T-helper 1 cell treated with Interleukin-12 subunit alpha and Interleukin-12 subunit beta and Interleukin-4 antibody, amounts not matched to agents 30 ng/mL and 1 ng/mL, for 36 hours (primary cell): ENCODE measurements around the gene CYP4F8. TPM values are rescaled to one million over a fixed set of nuclear protein-coding genes. Genes with fewer than 3 reads are reported as not detected.
"Not testable (repeated sequence)": the region's sequence is repeated elsewhere in the genome, so short reads cannot be mapped to it uniquely, and the experiment has no call there.

Source experiments
- intact Hi-C: fragments of 100-400 bp; cut with micrococcal nuclease; formaldehyde crosslinking; loops from one replicate; pipeline ENCODE4 v1.15.1; 2024
- total RNA-seq: library from RNA; stranded (reverse); gene quantifications from 2 replicates; pipeline ENCODE4 v1.2.3, GENCODE V29; 2022

CYP4F8 gene
- total RNA-seq, 1 donor from 2014 or later, result not detected

GRCh38 chr19:15643387-15643786, 28.4 kb downstream of the CYP4F8 start:
- intact Hi-C loops, result no loop called here

DNA sequence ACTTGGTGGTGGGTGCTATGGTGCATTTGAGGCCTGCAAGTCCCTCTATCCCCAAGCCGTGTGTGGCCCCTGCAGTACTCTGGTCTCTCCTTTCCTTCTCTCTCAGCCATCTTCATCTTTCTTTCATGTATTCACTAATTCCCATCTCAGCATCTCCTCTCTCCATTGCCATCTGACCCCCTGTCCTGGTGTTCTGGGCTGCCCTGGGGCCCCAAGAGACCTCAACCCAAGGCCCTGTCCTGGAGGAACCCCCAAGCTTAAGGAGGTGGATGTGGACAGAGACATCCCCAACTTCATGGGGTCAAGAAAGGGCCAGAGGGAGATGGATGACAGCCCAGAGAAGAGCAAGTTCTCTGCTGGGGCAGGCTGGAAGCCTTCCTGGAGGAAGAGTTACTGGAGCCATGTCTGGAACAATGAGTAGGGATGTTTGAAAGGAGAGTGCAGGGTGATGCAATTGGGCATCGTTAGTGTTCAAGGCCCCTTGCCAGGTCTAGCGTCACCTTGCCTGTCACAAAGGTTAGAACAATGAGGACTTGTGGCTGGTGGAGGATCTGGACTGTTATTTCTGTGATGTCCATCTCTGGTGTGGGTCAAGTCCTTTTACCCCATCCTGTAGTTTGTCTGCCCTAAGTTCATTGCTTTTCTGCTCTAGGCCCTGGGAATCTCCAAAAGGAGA, 29.2 kb downstream of the CYP4F8 start:
- intact Hi-C loops, result no loop called here

DNA sequence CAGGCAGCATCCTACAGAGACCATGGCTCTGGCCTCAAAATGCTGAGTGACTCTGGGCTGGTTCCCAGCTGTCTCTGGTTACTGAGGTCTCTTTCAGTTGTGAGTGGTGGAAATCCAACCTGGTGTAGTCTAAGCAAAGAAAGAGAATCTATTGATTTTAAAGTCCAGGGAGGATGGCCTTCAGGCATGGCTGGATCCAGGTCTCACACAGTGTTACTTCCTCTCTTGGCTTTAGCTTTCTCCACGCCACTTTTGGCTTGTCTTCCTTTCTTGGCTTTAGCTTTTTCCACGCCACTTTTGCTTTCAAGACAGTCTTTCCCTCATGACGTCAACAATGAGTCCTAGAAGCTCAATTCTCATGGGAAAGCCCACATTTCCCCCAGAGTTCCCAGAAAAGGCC, 29.8 kb downstream of the CYP4F8 start:
- intact Hi-C loops, result no loop called here

DNA sequence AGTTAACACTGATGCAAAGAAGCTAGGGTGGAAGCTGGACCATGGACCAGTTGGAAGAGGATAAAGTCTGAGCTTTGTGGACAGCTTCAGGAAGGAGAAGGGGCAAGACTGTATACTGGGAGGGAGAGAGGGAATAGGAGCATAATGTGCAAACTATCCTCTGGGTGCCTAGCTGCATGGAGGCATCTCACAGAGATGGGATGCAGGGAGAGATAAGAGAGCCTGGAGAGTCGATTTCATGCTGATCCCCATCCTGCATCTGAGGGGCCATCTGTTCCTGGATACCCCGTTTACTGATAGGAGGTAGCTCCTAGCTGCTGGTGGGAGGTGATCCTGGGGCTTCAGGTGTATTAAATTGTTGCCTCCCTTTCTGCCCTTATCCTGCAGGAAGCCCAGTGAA, 34.5 kb downstream of the CYP4F8 start:
- intact Hi-C loops, result no loop called here

DNA sequence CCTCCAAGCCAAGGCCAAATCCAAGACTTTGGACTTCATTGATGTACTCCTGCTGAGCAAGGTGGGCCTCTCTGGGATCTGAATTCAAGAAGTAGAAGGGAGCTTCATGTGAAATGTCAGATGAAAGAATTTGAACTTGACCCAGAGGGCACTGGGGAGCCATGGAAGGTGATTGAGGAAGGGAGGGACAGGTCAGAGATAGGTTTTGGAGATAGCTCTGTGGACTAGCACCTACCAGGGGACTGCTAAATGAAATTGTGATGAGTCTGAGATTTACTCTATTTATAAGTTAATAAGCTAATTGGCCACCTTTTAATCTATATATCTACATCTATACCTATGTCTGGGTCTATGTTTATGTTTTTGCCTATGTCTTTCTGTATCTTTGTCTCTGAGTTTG, 35.1 kb downstream of the CYP4F8 start:
- intact Hi-C loops, result not testable (repeated sequence)

DNA sequence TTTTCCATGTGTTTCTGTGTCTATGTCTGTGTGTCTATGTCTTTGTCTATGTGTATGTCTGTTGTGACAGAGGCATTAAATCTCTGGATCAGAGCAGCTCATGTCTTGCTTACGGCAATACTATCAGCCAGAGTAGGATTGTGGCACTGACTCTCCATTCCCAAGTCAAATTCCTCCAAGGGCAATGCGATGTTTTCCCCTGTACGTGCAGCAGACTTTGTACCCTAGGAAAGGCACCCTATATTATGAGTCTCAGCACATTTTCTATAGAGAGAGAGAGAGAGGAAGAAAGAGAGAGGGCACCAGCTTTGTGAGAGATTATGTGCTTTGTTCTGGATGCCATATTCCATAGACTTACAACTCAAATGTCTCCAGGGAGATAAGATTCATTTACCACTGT, 36.8 kb downstream of the CYP4F8 start:
- intact Hi-C loops, result no loop called here

GRCh38 chr19:15652559-15653278, 37.7 kb downstream of the CYP4F8 start:
- intact Hi-C loops, result no loop called here

DNA sequence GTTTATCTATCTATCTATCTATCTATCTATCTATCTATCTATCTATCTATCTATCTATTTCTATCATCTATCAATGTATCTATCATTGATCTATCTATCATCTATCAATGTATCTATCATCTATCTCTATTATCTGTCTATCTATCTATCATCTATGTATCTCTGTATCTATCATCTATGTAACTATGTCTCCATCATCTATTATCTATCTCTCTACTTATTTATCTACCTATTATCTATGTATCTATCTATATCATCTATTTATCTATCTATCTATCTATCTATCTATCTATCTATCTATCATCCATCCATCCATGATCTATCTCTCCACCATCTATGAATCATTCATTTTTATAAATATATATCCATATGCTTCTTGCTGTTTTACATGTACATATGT, 41.4 kb downstream of the CYP4F8 start:
- intact Hi-C loops, result no loop called here

GRCh38 chr19:15663247-15663646, 48.2 kb downstream of the CYP4F8 start:
- intact Hi-C loops, result no loop called here

GRCh38 chr19:15666186-15666585, 51.2 kb downstream of the CYP4F8 start:
- intact Hi-C loops, result no loop called here

GRCh38 chr19:15666883-15667282, 51.9 kb downstream of the CYP4F8 start:
- intact Hi-C loops, result no loop called here

DNA sequence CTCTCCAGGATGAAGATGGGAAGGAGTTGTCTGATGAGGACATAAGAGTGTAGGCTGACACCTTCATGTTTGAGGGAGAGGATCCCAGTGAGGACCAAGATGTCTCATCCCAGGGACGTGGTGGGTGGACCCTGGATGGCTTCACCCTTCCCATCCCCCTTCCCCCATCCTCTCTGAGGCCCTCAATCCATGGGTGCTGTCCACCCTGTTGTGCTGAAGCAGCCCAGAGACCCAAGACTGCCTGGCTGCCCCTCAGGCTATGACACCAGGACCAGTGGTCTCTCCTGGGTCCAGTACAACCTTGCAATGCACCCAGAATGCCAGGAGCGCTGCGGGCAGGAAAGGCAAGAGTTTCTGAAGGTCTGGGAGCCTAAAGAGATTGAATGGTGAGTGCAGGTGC, 54.4 kb downstream of the CYP4F8 start:
- intact Hi-C loops, result no loop called here

GRCh38 chr19:15669891-15670290, 54.9 kb downstream of the CYP4F8 start:
- intact Hi-C loops, result no loop called here

GRCh38 chr19:15671237-15671821, 56.3 kb downstream of the CYP4F8 start:
- intact Hi-C loops, result no loop called here

- intact Hi-C loops, result no loop called here
Measured at GRCh38 chr19:15671891-15672579, 57.0 kb downstream of the CYP4F8 start.

DNA sequence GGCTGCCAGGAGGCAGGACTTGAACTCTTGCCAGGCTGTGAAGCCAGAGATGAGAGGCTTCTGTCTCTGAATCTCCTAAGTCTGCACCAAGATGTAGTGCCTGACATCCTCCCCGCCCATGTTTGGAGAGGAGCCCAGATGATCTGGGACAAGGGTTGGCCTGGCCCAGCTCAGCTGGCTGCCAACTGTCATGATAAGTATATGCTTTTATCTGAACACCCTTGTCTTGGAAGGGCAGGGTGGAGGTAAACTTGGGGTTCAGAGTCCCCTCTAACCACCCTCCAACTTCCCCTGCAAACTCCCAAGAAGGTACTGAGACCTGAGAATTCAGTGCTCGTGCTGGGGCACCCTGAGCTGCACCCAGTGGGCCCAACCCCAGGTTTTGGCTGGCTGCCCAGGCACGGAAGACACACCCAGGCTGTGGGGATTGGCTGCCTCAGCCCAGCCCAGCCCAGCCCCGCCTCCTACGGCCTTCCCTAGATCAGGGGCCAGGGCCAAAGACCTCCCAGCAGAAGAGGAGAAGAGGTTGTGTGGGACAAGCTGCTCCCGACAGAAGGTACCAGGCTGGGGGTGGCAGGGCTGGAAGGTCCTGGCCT, 57.7 kb downstream of the CYP4F8 start, which contains the start of gene CYP4F12:
Gene CYP4F12, plus strand, starts transcription at position 508 of the 596 bp plus-strand sequence. CDS start 443 bp downstream, outside the sequence.
- intact Hi-C loops, result no loop called here

DNA sequence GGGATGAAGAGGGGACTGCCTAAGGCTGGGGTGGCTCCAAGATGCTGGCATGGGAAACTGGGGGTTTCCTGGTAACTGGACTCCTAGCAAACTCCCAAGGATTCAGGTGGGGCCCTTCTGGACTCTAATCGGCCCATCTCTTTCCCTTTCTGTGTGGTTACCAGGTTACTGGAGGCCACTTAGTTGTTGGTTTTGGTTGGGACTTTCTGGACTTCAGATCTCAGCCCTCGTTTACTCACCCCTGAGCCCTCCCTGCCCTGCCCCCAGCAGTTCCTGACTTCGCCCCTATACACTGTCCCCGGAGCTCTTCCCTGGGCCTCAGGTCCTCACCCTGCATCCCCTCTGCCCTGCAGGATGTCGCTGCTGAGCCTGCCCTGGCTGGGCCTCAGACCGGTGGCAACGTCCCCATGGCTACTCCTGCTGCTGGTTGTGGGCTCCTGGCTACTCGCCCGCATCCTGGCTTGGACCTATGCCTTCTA, 58.2 kb downstream of the CYP4F8 start:
- intact Hi-C loops, result no loop called here

DNA sequence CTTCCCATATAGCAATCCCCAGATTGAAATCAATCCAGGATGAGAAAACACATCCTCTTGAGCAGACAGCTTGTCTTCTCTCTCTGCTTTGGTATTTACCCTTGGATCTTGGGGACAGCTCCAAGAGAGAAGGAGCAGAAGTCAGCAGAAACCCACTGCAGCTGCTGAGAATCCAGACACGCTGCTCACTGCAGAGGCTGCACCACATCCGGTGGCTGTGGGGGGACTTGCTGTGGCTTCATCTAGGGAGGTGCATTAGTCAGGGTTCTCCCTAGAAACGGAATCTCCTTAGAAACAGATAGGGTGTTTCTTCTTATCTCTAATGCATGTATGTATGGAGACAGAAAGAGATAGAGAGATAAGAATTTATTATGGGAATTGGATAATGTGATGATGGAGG, 60.5 kb downstream of the CYP4F8 start:
- intact Hi-C loops, result no loop called here

DNA sequence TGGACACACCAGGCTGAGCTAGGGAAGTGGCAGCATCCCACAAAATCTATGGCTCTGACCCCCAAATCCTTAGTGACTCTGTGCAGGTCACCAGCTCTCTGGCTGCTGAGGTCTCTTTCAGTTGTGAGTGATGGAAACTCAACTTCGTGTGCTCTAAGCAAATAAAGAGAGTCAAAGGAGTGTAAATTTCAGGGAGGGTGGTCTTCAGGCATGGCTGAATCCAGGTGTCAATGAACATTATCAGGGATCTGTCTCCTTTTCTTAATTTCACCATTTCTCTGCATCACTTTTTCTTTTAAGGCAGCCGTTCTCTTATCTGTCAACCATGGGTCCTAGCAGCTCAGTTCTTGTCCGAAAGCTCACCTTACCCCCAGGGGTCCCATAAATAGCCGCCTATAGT, 64.1 kb downstream of the CYP4F8 start:
- intact Hi-C loops, result no loop called here

GRCh38 chr19:15679865-15680264, 64.8 kb downstream of the CYP4F8 start:
- intact Hi-C loops, result not testable (repeated sequence)
